GM04504 (cell line): ENCODE measurements around the gene DNAH10.

Experiments
- DNase-seq: peaks from one replicate; pipeline ENCODE4 v3.0.0-alpha.2; 2012; ENCODE audit warnings: low read depth

Gene DNAH10

GRCh38 chr12:123973552-123974341 is 211.6 kb downstream of the DNAH10 start:
- no peak for DNase-seq

- DNase-seq, result no peak
Measured at GRCh38 chr12:123976227-123976826, 214.2 kb downstream of the DNAH10 start.

GRCh38 chr12:123979566-123979965 is 217.5 kb downstream of the DNAH10 start:
- no peak for DNase-seq

DNA sequence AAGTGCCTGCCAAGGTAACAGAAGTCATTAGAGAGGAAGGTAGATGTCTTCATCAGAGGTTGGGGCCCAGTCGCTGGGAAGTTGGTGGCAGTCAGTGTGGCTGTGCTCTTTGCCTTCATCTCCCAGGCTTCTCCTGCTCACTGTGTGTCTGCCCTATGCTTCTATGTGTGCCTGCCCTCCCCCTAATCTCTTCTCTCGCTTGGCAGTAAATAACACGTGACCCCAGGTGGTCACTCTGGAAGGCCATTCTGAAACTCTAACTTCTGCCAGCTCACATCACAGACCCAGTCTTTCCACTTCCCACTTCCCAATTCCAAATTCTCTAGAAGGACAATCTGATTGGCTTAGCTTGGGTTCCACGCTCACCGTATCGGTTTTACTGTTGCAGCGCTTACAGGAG is 220.2 kb downstream of the DNAH10 start:
- no peak for DNase-seq

DNA sequence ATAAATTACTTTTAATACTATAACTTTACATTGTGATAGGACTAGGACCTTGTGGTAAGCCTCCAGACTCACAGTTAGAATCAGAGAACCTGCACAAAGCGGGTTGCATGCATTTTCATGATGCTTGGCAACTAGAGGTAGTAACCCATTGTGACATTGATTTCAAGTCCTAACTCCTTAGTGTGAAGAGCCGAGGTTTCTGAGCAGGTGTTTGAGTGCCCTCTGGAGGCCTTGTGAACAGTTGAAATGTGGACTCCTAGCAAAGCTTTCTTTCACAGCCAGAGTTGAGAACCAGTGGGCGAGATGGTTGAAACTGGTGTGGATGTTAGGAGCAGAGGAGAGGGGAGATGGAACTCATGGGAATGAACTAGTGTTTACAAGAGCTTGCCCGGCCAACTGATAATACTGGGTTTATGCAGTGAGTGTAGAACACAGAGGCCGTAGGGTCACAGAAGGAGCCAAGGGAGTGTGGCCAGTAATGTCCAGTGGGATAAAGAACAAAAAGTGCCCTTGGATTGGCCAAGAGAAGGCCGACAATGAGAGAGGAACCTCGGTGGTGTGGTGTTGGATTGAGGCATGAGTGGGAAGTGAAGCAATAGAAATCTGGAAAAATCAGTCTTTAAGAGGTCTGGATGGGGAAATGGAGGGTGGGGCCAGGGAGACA is 221.9 kb downstream of the DNAH10 start:
- no peak for DNase-seq

DNA sequence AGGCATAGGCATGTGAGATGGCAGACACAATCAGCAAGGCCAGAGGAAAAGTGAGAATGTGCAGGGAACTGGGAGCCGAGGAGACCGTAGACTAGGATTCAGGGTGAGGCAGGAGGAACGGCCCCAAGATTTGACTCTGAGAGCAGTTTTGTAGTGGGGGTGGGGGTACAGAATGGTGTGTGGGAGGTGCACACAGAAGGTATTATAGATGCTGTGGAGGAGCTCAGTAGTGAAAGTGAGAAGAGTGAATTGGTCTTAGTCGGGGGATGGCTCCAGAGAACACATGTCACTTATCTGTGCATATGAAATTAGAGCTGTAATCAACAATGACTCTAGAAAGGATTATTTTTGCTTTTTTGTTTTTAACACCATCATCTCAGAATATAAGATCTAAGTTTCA is 222.8 kb downstream of the DNAH10 start:
- DNase-seq, result no peak
